ENCODE data around the gene WFDC6.

DNA sequence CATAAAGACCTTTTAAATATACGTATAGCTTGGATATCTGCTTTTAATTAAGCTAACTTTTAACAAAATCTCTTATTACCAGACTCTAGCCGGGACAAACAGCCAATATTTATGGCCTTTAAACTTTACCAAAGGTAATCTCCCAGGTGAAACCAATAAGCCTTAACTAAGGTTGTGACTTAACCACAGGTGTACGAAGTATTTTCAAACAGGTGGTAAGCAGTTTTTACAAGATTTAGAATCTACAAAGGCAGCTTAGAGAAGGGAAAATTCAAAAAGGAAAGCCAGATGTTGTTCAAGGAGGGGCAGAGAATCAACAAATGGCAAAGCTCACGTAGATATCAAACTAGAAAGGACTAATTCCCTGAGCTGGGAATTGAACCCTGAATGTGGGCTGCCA, 53.9 kb downstream of the WFDC6 start:
- TF ChIP-seq, protein P1, sequence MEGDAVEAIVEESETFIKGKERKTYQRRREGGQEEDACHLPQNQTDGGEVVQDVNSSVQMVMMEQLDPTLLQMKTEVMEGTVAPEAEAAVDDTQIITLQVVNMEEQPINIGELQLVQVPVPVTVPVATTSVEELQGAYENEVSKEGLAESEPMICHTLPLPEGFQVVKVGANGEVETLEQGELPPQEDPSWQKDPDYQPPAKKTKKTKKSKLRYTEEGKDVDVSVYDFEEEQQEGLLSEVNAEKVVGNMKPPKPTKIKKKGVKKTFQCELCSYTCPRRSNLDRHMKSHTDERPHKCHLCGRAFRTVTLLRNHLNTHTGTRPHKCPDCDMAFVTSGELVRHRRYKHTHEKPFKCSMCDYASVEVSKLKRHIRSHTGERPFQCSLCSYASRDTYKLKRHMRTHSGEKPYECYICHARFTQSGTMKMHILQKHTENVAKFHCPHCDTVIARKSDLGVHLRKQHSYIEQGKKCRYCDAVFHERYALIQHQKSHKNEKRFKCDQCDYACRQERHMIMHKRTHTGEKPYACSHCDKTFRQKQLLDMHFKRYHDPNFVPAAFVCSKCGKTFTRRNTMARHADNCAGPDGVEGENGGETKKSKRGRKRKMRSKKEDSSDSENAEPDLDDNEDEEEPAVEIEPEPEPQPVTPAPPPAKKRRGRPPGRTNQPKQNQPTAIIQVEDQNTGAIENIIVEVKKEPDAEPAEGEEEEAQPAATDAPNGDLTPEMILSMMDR (IDR thresholded peaks at IDR 0.05; ENCODE audit: low read depth, low read length, poor library complexity, severe bottlenecking) = no peak
- TF ChIP-seq EZH2phosphoT487 (IDR thresholded peaks at IDR 0.05; ENCODE audit: borderline replicate concordance, low read length) = no peak

All from DOHH2 (cell line).